ENCODE results near the gene SUV39H2. TPM values are rescaled to one million over a fixed set of nuclear protein-coding genes. Genes with fewer than 3 reads are reported as not detected.
"Not testable (repeated sequence)": the region's sequence is repeated elsewhere in the genome, so short reads cannot be mapped to it uniquely, and the experiment has no call there.

Gene SUV39H2
- total RNA-seq, 1 donor from 2014 or later, result 39.7 TPM

DNA sequence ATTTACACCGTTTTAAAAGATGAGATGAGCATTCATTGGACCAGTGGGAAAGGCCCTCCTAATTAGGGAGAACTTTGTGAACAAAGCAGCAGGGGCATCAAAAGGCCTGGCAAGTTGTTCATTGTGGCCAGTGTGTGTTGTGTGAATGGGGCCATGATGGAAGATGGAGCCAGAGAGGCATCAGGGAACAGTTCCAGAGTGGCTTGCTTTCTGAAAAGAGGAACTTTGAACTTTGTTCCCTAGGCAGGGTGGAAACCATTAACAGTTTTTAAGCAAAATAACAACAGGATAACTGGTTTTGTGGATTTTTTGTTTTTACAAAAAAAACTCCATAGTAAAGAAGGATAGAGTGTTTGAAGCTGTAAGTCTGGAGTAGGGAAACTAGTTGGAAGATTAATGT, 12.5 kb downstream of the SUV39H2 start:
- H3K4me3 Mint-ChIP-seq, result no peak overlapping the region

DNA sequence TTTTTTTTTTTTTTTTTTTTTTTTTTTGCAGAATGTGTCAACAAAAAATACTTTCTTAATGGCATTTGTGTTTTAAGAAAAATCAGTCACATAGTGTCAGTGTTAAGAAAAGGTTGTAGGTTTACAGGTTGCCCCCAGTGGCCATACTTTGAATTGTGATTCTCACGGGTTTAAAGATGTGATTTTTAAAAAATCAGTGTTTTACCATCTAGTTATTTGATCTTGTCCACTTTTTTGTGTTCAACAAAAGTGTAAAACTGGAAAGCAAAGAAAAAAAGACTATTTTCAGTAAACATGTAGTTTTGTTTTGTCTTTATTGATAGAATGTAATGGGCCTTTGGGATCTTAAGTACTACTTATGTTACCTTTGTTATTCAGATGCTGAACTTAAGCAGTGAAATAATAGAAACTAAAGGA, 25.7 kb downstream of the SUV39H2 start:
- Mint-ChIP-seq H3K9me3 (peaks cover 4% of the 10 kb centered on the region), H3K27ac (no peak overlapping the region), H3K4me1 (ENCODE audit: unreplicated experiment) (no peaks in the 10 kb centered on the region), H3K4me3 (no peak overlapping the region), H3K36me3 (peaks cover 55% of the 10 kb centered on the region), H3K27me3 (no peaks in the 10 kb centered on the region)
- DNase-seq (ENCODE audit: extremely low spot score, unreplicated experiment), result no peak
- TF ChIP-seq, protein P1, sequence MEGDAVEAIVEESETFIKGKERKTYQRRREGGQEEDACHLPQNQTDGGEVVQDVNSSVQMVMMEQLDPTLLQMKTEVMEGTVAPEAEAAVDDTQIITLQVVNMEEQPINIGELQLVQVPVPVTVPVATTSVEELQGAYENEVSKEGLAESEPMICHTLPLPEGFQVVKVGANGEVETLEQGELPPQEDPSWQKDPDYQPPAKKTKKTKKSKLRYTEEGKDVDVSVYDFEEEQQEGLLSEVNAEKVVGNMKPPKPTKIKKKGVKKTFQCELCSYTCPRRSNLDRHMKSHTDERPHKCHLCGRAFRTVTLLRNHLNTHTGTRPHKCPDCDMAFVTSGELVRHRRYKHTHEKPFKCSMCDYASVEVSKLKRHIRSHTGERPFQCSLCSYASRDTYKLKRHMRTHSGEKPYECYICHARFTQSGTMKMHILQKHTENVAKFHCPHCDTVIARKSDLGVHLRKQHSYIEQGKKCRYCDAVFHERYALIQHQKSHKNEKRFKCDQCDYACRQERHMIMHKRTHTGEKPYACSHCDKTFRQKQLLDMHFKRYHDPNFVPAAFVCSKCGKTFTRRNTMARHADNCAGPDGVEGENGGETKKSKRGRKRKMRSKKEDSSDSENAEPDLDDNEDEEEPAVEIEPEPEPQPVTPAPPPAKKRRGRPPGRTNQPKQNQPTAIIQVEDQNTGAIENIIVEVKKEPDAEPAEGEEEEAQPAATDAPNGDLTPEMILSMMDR (conservative IDR thresholded peaks at IDR 0.05), result peak; percentile 81

More for the DNA sequence above, 12.5 kb downstream of the SUV39H2 start:
- no peaks in the 10 kb centered on the region for H3K9me3 Mint-ChIP-seq
- H3K27me3 Mint-ChIP-seq, result no peaks in the 10 kb centered on the region
- H3K36me3 Mint-ChIP-seq, result peaks cover 16% of the 10 kb centered on the region
- H3K27ac Mint-ChIP-seq, result no peak overlapping the region
- peaks cover 4% of the 10 kb centered on the region for H3K4me1 Mint-ChIP-seq (ENCODE audit: unreplicated experiment)
- TF ChIP-seq, protein P1 (conservative IDR thresholded peaks at IDR 0.05), result no peak
- DNase-seq (ENCODE audit: extremely low spot score, unreplicated experiment), result no peak

- Mint-ChIP-seq H3K4me1 (ENCODE audit: unreplicated experiment) (no peaks in the 10 kb centered on the region), H3K27ac (no peak overlapping the region), H3K27me3 (no peaks in the 10 kb centered on the region), H3K9me3 (peaks cover 4% of the 10 kb centered on the region), H3K36me3 (peaks cover 52% of the 10 kb centered on the region), H3K4me3 (no peak overlapping the region)
- TF ChIP-seq, protein P1 (conservative IDR thresholded peaks at IDR 0.05), result no peak
- DNase-seq (ENCODE audit: extremely low spot score, unreplicated experiment), result no peak
Measured at GRCh38 chr10:14904864-14905263, 26.2 kb downstream of the SUV39H2 start.

- no peak for DNase-seq (ENCODE audit: extremely low spot score, unreplicated experiment)
- no peaks in the 10 kb centered on the region for H3K4me1 Mint-ChIP-seq (ENCODE audit: unreplicated experiment)
- no peak overlapping the region for H3K27ac Mint-ChIP-seq
- H3K4me3 Mint-ChIP-seq, result no peak overlapping the region
- TF ChIP-seq, protein P1 (conservative IDR thresholded peaks at IDR 0.05), result no peak
- H3K9me3 Mint-ChIP-seq, result peaks cover 4% of the 10 kb centered on the region
- H3K36me3 Mint-ChIP-seq, result peaks cover 62% of the 10 kb centered on the region
- H3K27me3 Mint-ChIP-seq, result no peaks in the 10 kb centered on the region
Measured at GRCh38 chr10:14905890-14906289, 27.2 kb downstream of the SUV39H2 start.

DNA sequence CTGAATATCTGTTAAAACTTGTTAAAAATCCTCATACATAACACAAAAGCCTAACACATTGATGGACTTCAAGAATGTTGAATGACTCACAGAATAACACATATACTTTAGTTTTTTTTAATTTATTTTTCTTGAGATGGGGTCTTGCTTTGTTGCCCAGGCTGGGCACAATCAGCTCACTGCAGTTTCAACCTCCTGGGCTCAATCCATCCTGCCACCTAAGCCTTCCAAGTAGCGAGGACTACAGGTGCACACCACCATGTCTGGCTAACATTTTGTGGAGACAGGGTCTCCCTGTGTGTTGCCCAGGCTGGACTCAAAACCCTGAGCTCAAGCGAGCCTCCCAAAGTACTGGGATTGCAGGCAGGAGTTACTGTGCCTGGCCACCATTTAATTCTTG, 28.1 kb downstream of the SUV39H2 start:
- TF ChIP-seq, protein P1 (conservative IDR thresholded peaks at IDR 0.05), result no peak
- Mint-ChIP-seq H3K27me3 (no peaks in the 10 kb centered on the region), H3K4me3 (no peak overlapping the region)

GRCh38 chr10:14907591-14907990, 28.9 kb downstream of the SUV39H2 start:
- H3K4me3 Mint-ChIP-seq; H3K27me3 Mint-ChIP-seq; H3K27ac Mint-ChIP-seq; H3K9me3 Mint-ChIP-seq; DNase-seq (ENCODE audit: extremely low spot score, unreplicated experiment); H3K4me1 Mint-ChIP-seq (ENCODE audit: unreplicated experiment): not testable (repeated sequence)
- H3K36me3 Mint-ChIP-seq, result peaks cover 74% of the 10 kb centered on the region

More for the DNA sequence above, 28.1 kb downstream of the SUV39H2 start:
- Mint-ChIP-seq H3K4me1 (ENCODE audit: unreplicated experiment) (no peaks in the 10 kb centered on the region), H3K9me3 (peaks cover 4% of the 10 kb centered on the region), H3K36me3 (peaks cover 71% of the 10 kb centered on the region), H3K27ac (no peak overlapping the region)
- no peak for DNase-seq (ENCODE audit: extremely low spot score, unreplicated experiment)
